ENCODE results near the gene RUFY3.

The RUFY3 gene

GRCh38 chr4:70839589-70840093 is 117.9 kb downstream of the RUFY3 start, which contains the start of gene GRSF1 (continued):
- no peak for TF ChIP-seq ZNF175 (tag by site-specific recombination; IDR thresholded peaks at IDR 0.05)
- no peak for TF ChIP-seq RBAK (tag by site-specific recombination; IDR thresholded peaks at IDR 0.05)
- TF ChIP-seq KLF8 (tag by site-specific recombination; IDR thresholded peaks at IDR 0.05), result peak; percentile 88
- TF ChIP-seq, protein P1, sequence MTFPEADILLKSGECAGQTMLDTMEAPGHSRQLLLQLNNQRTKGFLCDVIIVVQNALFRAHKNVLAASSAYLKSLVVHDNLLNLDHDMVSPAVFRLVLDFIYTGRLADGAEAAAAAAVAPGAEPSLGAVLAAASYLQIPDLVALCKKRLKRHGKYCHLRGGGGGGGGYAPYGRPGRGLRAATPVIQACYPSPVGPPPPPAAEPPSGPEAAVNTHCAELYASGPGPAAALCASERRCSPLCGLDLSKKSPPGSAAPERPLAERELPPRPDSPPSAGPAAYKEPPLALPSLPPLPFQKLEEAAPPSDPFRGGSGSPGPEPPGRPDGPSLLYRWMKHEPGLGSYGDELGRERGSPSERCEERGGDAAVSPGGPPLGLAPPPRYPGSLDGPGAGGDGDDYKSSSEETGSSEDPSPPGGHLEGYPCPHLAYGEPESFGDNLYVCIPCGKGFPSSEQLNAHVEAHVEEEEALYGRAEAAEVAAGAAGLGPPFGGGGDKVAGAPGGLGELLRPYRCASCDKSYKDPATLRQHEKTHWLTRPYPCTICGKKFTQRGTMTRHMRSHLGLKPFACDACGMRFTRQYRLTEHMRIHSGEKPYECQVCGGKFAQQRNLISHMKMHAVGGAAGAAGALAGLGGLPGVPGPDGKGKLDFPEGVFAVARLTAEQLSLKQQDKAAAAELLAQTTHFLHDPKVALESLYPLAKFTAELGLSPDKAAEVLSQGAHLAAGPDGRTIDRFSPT (tag by site-specific recombination; IDR thresholded peaks at IDR 0.05), result peak; percentile 96
- TF ChIP-seq ZBTB48 (tag by site-specific recombination; IDR thresholded peaks at IDR 0.05), result no peak
- TF ChIP-seq, protein P2, sequence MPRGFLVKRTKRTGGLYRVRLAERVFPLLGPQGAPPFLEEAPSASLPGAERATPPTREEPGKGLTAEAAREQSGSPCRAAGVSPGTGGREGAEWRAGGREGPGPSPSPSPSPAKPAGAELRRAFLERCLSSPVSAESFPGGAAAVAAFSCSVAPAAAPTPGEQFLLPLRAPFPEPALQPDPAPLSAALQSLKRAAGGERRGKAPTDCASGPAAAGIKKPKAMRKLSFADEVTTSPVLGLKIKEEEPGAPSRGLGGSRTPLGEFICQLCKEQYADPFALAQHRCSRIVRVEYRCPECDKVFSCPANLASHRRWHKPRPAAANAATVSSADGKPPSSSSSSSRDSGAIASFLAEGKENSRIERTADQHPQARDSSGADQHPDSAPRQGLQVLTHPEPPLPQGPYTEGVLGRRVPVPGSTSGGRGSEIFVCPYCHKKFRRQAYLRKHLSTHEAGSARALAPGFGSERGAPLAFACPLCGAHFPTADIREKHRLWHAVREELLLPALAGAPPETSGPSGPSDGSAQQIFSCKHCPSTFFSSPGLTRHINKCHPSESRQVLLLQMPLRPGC (tag by site-specific recombination; IDR thresholded peaks at IDR 0.05), result no peak
- no peak for TF ChIP-seq ZNF416 (tag by site-specific recombination; IDR thresholded peaks at IDR 0.05)
- TF ChIP-seq CTCF (tag by site-specific recombination; IDR thresholded peaks at IDR 0.05), result no peak
- TF ChIP-seq, protein P3, sequence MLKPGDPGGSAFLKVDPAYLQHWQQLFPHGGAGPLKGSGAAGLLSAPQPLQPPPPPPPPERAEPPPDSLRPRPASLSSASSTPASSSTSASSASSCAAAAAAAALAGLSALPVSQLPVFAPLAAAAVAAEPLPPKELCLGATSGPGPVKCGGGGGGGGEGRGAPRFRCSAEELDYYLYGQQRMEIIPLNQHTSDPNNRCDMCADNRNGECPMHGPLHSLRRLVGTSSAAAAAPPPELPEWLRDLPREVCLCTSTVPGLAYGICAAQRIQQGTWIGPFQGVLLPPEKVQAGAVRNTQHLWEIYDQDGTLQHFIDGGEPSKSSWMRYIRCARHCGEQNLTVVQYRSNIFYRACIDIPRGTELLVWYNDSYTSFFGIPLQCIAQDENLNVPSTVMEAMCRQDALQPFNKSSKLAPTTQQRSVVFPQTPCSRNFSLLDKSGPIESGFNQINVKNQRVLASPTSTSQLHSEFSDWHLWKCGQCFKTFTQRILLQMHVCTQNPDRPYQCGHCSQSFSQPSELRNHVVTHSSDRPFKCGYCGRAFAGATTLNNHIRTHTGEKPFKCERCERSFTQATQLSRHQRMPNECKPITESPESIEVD (tag by site-specific recombination; IDR thresholded peaks at IDR 0.05), result no peak
- no peak for TF ChIP-seq ZFP37 (tag by site-specific recombination; IDR thresholded peaks at IDR 0.05)
- TF ChIP-seq ZNF398 (tag by site-specific recombination; IDR thresholded peaks at IDR 0.05), result no peak
- no peak for TF ChIP-seq ZNF140 (tag by site-specific recombination; IDR thresholded peaks at IDR 0.05)
- peak; percentile 7; the same call in 1 of the 2 replicates for TF ChIP-seq ZNF335 (tag by site-specific recombination; conservative IDR thresholded peaks at IDR 0.05)
- TF ChIP-seq BCL6B (tag by site-specific recombination; IDR thresholded peaks at IDR 0.05), result no peak
- no peak for TF ChIP-seq ZNF214 (tag by site-specific recombination; IDR thresholded peaks at IDR 0.05; ENCODE audit: borderline replicate concordance)
- no peak for TF ChIP-seq ZBTB44 (tag by site-specific recombination; IDR thresholded peaks at IDR 0.05)
- TF ChIP-seq, protein P4, sequence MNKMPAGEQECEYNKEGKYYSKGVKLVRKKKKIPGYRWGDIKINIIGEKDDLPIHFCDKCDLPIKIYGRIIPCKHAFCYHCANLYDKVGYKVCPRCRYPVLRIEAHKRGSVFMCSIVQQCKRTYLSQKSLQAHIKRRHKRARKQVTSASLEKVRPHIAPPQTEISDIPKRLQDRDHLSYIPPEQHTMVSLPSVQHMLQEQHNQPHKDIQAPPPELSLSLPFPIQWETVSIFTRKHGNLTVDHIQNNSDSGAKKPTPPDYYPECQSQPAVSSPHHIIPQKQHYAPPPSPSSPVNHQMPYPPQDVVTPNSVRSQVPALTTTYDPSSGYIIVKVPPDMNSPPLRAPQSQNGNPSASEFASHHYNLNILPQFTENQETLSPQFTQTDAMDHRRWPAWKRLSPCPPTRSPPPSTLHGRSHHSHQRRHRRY (tag by site-specific recombination; IDR thresholded peaks at IDR 0.05), result no peak
- TF ChIP-seq ZBTB20 (tag by site-specific recombination; IDR thresholded peaks at IDR 0.05), result no peak
- no peak for TF ChIP-seq ZNF366 (tag by site-specific recombination; conservative IDR thresholded peaks at IDR 0.05)
- peak; percentile 38; the same call in 1 of the 2 replicates for TF ChIP-seq ZNF561 (tag by site-specific recombination; IDR thresholded peaks at IDR 0.05; ENCODE audit: borderline replicate concordance)
- TF ChIP-seq, protein P5, sequence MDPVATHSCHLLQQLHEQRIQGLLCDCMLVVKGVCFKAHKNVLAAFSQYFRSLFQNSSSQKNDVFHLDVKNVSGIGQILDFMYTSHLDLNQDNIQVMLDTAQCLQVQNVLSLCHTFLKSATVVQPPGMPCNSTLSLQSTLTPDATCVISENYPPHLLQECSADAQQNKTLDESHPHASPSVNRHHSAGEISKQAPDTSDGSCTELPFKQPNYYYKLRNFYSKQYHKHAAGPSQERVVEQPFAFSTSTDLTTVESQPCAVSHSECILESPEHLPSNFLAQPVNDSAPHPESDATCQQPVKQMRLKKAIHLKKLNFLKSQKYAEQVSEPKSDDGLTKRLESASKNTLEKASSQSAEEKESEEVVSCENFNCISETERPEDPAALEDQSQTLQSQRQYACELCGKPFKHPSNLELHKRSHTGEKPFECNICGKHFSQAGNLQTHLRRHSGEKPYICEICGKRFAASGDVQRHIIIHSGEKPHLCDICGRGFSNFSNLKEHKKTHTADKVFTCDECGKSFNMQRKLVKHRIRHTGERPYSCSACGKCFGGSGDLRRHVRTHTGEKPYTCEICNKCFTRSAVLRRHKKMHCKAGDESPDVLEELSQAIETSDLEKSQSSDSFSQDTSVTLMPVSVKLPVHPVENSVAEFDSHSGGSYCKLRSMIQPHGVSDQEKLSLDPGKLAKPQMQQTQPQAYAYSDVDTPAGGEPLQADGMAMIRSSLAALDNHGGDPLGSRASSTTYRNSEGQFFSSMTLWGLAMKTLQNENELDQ (tag by site-specific recombination; IDR thresholded peaks at IDR 0.05; ENCODE audit: low read depth), result no peak
- TF ChIP-seq ZNF292 (tag by site-specific recombination; IDR thresholded peaks at IDR 0.05; ENCODE audit: borderline replicate concordance, low read depth), result no peak
- TF ChIP-seq ZNF510 (tag by site-specific recombination; IDR thresholded peaks at IDR 0.05; ENCODE audit: insufficient replicate concordance), result no peak
